Measurements from ENCODE around the gene RAB35.

RAB35 gene

DNA sequence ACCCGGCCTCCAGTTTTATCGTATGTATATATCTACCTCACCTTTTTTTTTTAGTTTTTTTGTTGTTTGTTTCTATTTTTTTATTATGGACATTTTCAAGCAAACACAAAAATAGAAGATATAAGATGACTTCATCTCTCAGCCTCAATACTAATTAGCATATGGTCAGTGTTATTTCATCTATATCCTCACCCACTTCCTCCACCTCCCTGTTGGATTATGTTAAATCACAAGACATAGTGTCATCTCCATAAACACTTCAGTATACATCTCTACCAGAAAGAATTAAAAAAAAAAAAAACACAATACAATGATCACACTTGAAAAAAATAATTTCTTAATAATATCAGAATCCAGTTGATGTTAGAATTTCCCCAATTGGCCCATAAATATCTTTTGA, 34.9 kb downstream of the RAB35 start:
- no peak for DNase-seq

DNA sequence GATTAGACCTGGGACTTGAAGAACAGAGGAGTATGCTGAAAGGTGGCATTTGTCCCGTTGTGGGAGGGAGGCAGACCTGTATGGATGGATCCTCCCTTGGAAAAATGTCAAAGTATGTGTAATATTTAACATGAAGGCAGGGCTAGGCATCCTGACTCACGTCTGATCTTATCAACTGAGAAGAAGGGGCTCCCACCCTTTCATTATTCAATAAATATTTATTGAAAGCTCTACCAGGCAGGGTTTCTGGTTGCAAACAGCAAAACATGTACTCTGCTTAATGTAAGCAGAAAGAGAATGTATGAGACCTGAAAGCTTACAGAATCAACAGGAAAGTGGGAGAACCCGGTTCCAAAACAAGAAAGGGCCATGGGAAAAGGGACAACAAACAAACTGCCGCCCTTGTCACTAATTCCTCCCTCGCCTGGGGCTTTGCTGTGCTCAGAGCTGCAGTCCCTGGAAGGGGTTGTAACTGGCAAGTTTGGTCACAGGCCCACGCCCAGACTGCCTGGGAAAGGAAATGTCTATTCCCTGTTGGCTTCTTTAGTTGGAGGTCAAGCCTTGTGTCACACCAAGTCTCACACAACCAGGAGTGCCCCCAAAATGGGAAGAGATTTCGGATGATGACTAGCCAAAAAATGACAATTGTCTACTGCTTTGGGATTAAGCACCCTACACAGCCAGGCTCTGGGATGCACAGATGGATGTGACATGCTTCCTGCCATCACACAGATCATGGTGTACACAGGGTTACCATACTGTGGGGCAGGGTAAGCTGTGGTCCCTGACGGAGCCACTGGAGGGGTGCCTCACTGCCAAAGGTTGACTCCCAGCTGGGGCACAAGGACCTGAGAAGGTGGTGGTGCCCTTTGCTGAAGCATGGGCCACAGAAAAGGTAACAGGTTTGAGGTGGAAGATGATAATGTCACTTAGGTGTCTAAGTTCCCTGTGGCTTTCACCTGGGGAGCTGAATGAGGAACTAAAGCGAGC, 36.8 kb downstream of the RAB35 start:
- no peak for DNase-seq

DNA sequence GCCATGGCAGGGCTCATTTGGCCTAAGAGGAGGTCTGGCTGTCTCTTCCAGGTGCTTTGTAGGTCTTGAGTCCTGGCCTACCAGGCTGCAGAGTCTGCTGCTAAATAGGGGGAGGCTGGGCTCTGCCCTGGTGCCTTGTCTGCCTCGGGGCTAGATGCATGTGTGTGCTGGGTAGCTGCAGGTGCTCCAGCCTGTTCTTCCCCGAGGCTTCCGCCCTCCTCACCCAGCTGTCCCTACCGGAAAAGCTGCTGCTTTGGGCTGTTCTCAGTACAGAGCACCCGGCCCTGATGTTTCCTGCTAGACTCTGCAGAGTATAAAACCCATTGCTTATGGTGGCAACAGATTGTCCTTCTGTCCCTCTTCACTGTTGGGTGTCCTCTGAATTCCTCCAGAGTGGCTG, 37.7 kb downstream of the RAB35 start:
- peak; percentile 18 for DNase-seq

DNA sequence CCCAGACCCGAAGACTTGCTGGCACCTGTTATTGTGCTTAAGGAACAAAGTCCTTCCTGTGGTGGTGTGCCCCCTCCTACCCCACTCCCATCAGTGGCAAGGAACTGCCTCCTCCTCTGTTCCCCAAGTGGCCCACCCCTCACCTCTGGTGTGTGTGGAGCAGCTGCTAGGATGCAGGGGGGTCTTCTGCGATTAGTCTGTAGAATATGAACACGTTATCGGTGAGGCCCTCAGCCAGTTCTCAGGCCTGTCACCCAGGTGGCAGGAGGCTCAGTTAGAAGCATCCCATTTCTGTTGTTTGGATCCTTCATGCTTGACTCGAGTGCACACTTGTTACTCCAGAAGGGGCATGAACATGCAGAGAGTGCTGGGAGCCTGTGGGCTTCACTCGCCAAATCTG, 39.3 kb downstream of the RAB35 start:
- DNase-seq = no peak

DNA sequence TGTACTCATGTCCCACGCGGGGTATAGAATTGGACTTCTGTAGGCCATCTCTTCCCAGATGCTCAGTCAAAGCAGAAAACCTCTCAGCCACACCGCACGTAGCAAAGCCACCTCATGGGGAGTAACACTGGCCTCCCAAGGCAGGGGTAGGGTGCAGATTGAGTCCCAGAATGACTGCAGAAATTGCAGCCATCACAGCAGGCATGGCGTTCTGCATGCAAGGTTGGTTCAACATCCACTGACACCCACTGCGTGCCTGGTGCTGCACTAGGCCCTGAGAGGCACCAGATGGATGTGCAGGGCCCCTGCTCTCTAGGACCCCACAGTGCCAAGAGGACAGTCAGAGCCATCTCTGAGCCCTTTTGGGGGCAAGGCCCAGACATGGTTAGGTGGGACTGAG, 39.9 kb downstream of the RAB35 start:
- no peak for DNase-seq

DNA sequence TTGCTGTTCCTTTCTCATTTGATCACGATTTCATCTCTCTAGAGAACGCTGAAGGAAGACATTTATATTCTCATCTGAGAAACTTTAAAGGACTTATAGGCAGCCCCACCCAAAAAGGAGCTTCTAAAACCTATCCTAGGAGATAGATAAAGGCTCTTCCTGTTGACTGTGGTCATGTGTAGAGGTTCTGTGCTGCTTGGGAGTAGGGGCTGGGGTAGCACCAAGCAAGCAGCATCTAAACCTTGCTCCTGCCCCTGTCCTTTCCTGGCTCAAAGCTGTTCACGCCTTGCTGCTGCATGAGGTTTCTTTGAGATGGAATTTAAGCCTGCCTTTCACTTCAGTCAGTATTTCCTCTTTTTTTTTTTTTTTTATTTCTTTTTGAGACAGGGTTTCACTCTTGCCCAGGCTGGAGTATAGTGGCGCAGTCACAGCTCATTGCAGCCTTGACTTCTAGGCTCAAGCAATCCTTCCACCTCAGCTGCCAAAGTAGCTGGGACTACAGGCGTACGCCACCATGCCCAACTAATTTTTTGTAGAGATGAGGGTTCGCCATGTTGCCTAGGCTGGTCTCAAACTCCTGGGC, 41.4 kb downstream of the RAB35 start:
- DNase-seq = peak; percentile 13

DNA sequence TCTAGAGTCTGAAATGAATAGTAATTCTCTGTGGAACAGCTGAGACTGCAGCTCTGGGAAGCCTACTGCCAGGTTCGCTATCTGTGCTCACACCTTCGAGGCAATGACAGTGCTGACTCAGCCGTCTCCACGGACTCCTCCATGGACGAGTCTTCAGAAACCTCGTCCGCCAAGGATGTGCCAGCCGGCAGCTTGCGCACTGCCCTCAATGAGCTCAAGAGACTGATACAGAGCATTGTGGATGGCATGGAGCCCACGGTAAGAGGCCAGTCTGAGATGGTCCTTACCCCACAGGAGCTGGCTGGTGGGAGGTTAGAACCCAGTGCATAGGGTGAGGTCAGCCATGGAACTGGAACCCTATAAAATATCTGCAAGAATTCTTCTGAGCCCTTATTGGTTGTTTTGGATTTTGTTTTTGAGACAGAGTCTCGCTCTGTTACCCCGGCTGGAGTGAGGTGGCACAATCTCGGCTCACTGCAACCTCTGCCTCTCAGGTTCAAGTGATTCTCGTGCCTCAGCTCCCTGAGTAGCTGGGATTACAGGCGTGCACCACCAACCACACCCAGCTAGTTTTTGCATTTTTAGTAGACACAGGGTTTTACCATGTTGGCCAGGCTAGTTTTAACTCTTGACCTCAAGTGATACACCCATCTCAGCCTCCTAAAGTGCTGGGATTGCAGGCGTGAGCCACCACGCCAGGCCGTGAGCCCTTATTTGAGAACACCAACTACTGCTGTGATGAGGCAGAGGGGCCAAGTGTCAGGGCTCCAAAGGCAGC, 43.9 kb downstream of the RAB35 start:
- no peak for DNase-seq

DNA sequence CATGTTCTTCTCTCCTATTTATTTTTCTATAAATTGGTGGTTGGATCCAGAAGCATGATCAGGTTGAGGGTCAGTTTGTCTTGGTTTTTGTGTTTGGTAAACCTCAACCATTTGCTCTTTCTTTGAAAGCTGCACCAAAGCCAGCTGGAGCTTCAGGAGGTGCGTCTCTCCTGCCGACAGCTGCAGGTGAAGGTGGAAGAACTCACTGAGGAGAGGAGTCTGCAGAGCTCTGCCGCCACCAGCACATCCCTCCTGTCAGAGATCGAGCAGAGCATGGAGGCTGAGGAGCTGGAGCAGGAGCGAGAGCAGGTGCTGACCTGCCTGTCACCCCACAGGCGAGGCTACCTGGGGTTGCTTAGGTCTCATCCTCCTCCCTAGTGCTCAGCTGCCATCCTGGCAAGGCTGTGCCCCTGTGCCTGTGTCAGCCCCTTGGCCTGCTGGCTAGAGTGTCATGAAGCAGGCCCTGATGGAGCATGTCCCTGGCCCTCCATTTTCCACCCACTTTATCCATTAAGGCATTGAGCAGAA, 45.0 kb downstream of the RAB35 start:
- no peak for DNase-seq

DNA sequence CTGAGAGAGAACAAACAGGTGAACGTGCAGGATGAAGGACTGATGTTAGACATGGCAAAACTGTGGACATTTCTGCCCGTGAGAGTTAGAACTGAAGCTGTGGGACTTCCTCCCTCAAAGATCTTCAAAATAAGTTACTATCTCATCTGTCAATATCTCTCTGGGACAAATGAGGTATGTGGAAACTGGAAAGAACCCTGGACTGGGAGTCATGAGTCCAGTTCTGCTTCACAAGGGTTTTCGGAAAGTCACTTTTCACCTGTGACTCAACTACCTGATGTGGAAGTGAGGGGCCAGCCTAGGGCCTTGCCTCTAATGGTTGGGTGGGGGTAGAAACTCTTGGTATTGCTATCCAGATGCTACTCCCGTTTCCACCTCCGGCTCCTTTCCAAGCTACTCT, 47.3 kb downstream of the RAB35 start:
- no peak for DNase-seq

DNA sequence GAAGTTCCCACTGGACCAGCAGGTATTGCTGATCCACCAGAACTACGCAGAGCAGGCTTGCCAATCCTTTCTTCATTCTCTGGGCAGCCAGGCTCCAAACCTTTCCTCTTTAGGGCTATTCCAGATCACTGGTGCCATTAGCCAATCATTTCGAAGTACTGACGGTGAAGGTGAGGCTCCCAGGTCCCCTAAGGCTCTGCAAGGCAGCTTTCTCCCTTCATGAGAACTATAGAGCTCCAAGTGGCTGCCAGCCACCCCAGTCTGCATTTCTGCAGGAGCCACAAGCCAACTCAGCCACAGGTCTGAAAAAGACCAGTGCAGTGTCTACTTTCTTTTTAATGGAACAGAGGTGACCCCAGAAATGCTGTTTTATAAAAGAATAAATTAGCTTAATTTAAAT, 48.7 kb downstream of the RAB35 start:
- no peak for DNase-seq

DNA sequence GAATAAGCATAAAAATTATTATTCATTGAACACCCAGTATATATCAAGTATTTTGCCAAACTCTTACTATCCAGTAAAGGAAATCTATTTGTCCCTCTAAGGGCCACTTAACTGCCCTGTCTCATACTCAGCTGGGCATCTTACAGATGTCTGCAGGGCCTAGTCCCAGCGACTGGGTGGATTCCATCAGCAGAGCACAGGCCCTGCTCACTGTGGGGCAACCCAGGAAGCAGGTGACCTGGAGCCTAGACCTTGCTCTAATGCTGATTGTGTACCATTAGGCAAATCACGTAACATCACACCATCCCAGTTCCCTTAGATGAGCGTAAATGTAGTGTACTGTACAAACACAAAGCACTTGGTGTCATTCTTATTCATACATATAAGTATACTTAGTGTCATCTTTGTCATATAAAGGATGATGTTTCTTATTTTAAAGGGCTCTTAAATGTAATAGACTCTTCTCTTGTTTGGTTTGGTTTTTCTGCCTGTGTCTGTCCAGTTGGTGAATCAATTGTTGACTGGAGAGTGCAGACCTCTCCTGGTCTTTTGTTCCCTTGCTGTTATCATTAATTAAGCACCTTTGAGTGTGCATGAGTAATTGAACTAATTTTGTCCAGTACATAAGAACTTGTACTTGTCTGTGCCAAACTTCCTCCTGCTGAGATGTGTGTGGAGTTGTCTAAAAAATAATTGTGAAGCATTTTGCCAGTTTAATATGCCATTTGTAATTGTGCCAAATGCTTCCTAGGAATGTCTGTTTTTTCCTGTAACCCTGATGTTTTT, 49.3 kb downstream of the RAB35 start:
- no peak for DNase-seq

DNA sequence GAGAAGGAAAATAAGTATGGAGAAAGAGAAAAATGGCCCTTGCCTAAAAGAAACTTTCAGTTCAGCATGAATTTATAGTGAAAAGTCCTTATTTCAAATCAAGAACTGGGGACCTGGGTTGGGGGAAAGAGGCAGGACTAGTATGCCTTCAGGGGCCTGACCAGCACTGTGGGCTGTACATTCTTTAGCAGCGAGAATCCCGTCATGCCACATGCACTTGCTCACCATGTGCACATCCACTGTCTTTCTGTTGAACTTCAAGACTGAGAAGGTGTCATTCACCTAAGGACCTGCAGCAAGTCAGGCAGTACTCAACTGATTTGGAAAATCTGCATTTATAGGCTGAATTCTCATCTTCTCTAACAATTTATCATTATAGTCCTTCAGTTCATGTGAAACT, 50.2 kb downstream of the RAB35 start:
- DNase-seq = no peak

DNA sequence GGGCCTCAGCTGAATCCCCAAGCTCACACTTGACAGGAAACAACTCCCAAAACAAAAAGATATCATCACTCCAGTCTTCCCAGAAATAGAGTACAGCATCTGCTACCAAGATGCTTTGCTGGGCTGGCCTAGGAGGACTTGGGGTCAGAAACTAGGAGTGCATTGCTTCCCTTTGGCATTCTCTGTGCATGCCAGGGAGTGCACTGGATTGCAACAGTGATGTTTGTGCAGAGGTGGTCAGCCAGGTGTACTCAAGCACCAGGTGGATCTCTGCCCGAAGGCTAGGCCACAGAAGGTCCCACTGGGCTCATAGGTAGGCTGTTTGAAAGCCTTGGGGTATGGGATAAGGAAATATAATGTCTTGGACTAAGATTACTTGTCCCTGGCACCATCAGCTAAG, 51.1 kb downstream of the RAB35 start:
- no peak for DNase-seq

DNA sequence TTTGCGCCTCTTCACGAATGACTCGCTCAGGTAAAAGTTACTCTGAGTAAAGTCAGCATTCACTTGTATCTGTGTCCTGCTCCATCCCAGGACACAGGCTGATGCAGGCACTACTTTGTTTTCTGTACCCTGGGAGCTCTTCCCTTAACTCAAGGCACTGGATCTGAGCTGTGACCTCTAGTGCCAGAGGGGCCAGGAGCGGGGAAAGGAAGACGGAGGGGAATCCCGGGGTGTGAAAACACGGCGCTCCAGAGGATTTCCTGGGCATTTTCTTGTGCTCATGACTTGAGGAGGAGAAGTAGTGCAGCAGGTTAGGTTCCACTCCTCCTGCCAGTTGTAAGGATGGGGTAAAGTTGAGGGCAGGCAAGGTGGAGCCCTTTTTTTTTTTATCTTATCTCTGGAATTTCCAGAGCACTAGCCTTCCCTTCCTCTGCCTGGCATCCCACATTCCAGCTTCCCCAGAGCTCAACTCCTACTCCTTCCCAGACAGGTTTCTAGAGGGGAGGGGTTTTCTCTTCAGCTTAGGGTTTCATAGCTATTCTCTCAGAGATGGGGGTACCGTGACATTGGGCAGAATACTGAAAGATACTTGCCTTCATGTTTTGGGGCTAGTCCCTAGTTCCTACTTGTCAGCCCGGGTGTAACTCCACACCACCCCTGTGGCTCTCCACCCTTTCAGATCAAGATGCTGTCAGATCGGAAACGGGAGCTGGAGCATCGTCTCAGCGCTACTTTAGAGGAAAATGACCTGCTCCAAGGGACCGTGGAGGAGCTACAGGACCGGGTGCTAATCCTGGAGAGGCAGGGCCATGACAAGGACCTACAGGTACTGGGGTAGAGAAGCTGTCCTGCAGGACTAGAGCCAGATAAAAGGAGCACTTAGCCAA, 52.3 kb downstream of the RAB35 start:
- DNase-seq = no peak

DNA sequence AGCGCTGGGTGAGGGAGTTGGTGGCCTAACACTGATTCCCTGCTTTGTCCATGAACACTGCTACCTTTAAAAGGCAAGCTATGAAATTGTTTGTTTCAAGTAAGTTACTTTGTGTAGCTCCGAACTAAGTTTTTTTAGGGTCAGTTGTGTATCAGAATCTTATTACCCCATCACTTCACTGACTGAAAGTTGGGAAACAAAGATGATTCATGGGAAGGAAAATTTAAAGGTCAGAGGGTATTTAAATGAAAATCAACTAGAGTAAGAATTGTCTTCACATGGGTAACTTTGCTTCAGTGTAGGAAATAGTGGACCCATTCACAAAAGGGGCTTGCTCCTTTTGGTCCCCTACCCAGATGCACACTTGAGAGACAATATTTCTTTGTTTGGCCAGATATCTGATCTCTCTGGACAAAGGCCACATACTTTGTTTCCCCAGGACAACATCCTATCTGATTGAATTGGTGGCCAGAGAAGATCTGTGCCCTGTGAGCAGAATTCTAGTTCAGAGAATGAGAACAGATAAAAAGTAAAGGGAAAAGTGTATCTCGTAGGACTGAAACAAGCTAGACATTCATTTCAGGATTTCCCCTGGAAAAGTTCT, 53.5 kb downstream of the RAB35 start:
- DNase-seq = no peak

DNA sequence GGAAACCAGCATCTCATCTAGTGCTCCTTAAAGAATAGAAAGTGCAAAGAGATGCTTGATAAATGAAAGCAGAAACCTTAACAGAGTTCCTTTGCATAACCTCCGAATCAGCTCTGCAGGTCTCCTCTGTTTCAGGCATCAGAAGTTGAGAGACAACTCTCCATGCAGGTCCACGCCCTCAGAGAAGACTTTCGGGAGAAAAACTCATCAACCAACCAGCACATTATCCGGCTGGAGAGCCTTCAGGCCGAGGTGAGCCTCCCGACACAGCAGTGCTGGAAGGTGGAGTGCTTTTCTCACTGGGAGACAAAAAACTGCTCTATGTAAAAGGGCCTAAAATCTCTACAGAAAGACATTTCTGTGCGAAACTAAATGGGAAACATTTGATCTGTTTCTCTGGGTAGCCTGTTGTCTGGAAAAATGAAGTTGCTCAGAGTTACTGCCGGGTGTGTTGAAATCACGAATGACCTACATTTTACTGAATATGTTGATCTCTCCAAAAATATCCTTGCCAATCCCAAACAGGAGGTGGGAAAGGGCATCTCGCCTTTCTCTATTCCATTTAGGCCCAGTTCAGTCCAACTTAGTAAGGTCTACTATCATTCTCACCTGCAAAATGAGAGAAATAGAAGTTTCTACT, 54.9 kb downstream of the RAB35 start:
- no peak for DNase-seq

DNA sequence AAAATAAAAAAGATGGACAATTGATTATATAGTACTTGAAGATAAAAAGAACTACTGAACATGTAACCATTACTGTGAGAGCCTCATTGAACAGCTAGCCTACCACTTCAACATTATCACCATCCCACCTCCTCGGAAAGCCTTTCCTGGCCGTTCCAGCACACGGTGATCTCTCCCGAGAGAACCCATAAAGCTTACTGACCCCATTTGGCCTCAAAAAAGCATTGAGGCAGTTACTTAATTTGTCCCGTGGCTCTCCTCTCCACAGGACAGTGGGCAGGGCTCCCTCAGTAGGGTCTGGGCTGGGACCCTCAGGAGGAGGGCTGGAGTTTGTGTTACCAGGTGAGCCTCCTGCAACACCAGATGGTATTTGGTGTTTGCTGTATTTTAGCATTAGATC, 55.8 kb downstream of the RAB35 start:
- DNase-seq = no peak

DNA sequence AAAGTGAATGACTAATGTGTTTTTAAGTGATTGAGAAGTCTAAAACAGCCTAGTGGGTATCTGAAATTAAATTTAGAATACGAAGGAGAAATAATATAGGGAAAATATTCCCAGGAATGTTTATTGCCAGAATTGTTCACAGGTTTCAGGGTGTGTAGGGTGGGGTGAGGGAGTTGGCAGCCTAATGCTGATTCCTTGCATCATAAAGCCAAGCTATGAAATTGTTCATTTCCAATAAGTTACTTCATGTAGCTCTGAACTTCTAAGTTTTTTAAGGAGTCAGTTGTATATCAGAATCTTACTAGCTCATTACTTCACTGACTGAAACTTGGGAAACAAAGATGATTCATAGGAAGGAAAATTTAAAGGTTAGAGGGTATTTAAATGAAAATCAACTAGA, 56.4 kb downstream of the RAB35 start:
- DNase-seq = no peak

DNA sequence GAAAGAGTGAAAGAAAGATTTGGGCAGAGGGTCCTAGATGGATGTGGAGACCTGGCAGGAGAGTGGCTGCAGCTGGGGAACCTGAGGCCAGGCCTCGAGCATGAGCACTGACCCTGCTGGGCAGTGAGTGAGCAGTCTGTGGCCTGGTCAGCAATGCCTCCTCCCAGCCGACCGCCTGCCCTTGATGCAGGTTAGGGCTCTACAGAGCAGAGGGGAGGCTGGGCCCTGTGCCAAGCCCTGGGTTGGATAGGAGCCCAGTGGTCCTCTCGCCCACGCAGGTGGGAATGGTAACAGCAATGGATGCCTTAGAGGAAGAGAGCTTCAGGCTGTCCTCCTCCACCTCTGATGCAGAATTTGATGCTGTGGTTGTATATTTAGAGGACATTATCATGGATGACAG, 59.8 kb downstream of the RAB35 start:
- DNase-seq = no peak

DNA sequence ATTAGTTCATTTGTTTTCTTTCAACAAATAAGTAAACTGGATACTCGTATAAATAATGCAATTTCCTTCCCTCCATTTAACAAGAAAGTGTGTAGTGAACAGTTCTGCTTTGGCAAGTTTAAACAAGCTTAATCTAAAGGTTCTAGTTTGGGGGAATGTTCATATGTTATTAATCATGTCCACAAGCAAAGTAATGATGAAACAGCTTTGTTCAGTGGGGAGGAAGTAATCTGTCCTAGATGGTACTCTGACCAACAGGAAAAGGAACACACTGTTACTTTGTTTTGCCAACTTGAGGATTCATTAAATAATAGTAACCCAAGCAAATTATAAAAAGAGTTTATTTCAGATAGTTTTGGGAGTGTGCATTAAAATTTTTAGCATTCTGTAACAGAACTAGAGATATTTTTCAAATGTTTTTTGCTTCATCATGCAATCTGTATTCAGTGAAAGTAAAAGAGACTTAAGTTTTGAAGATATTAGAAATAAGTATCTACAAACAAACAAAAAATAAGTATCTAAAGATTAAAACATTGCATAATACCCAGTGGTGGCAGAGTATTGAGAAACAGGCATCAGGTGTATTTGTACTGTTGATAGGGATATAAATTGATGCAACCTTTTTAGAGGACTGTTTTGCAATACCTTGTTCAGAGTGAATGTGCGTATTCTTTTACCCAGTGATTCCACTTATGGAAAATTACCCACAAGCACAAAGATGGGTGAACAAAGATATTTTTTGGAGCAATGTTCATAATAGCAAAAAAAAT, 61.1 kb downstream of the RAB35 start:
- DNase-seq = no peak

All from CD4-positive, alpha-beta T cell treated with Interleukin-10 for 1 hour (primary cell).